NCI-H1092 treated with DMSO at 0.1 percent for 48 hours (cell line): ENCODE results near the gene PRX.
"Not testable (repeated sequence)": the region's sequence is repeated elsewhere in the genome, so short reads cannot be mapped to it uniquely, and the experiment has no call there.

Source experiments
- DNase-seq: peaks from one replicate; lab custom pipeline; 2025; lab: John Stamatoyannopoulos, UW

PRX gene

GRCh38 chr19:40389404-40390083 is 23.6 kb downstream of the PRX start:
- no peak for DNase-seq

GRCh38 chr19:40388481-40388880 is 24.7 kb downstream of the PRX start:
- no peak for DNase-seq

- DNase-seq, result no peak
Observed at GRCh38 chr19:40387155-40387554, 26.0 kb downstream of the PRX start.

- DNase-seq, result no peak
Observed at GRCh38 chr19:40383668-40384248, 29.4 kb downstream of the PRX start.

DNA sequence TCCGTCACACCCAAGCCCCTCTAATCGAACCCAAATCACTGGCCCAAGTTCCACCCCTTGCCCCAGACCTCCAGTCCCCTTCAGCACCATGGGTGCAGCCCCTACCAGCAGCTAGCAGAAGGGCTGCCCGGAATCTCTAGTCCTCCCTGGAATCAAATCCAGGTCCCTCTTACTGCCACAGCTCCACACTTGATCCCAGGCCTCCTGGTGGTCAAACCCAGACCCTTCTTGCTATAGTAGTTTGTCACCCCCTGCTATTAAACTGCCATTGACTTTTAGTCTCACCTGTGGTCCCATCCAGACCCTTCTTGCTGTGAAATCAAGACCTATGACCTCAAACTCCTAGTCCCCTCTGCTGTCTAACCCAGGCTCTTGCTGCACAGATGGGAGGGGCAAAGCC is 31.9 kb downstream of the PRX start:
- no peak for DNase-seq

GRCh38 chr19:40380199-40381037 is 32.8 kb downstream of the PRX start:
- no peak for DNase-seq

GRCh38 chr19:40379446-40380198 is 33.6 kb downstream of the PRX start:
- DNase-seq, result no peak

GRCh38 chr19:40378509-40378908 is 34.7 kb downstream of the PRX start:
- no peak for DNase-seq

GRCh38 chr19:40377876-40378385 is 35.2 kb downstream of the PRX start:
- no peak for DNase-seq

DNA sequence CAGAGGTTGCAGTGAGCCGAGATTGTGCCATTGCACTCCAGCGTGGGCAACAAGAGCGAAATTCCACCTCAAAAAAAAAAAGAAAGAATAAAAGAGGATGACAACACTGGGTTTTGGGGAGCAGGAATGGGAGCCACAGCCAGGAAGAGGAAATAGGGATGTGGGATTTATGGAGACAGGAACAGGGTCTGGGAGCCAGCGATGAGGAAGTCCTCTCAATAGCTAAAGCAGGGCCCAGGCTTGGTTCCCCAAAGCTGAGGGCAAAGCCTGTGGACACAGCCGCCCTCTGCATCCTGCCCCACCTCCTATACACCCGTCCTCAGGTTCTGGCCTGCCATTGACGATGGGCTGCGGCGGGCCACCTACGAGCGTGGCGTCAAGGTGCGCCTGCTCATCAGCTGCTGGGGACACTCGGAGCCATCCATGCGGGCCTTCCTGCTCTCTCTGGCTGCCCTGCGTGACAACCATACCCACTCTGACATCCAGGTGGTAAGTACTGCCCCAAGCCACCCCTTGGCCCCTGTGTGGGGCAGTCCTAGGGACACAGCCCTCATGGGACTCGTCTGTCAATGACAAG is 36.8 kb downstream of the PRX start:
- no peak for DNase-seq

DNA sequence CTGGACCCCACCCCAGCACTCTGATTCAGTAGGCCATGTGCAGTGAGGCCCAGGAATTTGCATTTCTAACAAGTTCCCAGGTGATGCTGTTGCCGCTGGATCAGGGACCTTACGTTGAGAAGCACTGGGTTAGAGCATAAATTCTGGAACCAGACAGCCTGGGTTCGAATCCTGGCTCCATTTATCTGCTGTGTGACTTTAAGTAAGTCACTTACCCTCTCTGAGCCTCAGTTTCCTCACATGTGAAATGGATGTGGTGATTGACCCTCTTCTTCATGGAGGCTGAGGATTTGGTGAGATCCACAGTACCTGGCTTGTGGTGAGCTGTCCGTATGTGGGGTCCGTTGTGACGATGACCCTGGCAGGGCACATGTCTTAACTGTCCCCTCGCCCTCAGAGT is 39.1 kb downstream of the PRX start:
- no peak for DNase-seq

- no peak for DNase-seq
Observed at GRCh38 chr19:40371802-40372122, 41.4 kb downstream of the PRX start.

DNA sequence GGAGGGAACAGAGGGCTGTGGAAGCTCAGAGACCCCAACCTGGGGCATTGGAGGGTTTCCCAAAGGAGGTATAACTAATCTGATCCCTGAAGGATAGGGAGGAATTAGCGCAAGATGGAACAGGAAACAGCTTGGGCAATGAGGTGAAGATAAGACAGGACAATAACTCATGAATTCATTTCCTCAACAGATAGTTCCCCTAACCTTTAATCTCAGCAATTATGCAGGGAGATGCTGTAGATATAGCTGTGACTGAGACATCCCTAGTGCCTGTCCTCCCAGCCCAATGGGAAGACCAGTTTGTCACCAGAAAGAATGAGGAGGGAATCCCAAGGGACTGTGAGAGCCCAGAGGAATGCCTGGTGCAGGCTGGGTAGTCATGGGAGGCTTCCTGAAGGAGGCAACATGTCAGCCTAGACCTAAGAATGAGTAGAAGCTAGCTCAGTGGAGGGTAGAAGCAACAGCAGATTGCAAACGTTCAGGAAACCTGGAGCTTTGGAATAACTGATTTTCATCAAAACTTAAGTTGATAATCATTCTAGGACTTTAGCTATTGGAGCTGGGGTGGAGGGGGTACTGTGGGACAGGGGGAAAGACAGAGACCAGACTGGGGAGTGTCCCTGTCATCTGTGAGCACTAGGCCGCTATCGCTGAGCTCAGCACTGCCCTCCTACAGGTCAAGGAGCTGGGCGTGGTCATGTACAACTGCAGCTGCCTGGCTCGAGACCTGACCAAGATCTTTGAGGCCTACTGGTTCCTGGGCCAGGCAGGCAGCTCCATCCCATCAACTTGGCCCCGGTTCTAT is 42.0 kb downstream of the PRX start:
- DNase-seq, result no peak

- DNase-seq, result not testable (repeated sequence)
Observed at GRCh38 chr19:40370253-40370652, 42.9 kb downstream of the PRX start.

DNA sequence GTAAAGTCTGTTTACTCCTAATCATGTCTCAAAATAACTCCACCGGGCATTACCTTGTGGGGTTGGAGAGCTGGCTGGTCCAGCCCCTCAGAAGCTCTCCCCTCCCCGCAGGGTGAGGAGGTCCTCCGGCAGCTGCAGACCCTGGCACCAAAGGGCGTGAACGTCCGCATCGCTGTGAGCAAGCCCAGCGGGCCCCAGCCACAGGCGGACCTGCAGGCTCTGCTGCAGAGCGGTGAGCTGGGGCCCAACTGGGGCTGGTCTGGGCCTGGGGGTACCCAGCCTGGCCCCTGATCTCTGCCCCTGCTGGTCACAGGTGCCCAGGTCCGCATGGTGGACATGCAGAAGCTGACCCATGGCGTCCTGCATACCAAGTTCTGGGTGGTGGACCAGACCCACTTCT is 43.4 kb downstream of the PRX start:
- DNase-seq, result no peak

- DNase-seq, result no peak
Observed at GRCh38 chr19:40367577-40368434, 45.4 kb downstream of the PRX start.

- no peak for DNase-seq
Observed at GRCh38 chr19:40366697-40367561, 46.2 kb downstream of the PRX start.

DNA sequence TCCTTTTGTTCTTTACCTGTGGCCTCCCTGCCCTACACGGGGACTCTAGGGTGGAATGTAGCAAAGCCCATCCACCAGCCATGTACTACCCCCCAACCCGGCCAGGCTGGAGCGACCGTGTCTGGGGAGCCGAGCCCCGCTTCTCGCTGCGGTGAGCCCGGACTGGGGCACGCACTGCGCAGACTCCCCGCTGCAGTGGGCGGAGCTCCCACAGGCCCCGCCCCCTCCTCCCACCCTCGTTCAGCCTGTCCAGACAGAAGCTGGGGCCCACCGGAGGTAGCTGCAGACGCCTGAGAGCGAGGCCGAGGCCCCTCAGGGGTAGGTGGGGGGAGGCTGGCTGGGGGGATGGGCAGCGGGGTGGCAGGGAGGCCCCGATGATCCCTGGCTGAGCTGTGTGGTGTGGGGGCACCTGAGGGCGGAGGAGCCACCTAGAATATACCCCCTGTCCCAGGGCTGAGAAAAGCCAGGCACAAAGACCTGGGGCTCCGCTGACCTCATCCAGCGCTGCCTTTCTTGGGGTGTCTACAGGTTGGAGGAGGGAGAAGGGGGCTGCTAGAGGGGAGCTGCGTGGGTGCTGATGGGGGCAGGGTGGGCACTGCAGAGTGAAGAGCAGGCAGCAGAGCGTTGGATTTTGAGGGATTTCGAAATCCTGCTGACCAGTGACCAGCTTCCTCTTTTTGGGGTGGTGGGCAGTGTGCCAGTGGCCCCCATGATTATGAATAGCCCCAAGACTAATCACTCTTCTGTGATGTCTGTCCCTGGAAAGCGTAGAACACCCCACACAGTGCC is 47.4 kb downstream of the PRX start:
- DNase-seq, result no peak
